Fibroblast of skin of back (primary cell): ENCODE results near the gene FKBP8. TPM values are rescaled to one million over a fixed set of nuclear protein-coding genes. Genes with fewer than 3 reads are reported as not detected.
"Not testable (repeated sequence)": the region's sequence is repeated elsewhere in the genome, so short reads cannot be mapped to it uniquely, and the experiment has no call there.

Experiments used
- DNase-seq: peaks from one replicate; pipeline ENCODE4 v3.0.0-alpha.2; 2013
- polyA plus RNA-seq, 2 experiments: library from polyadenylated mRNA; unstranded; fragments of 120-200 nt; gene quantifications; one replicate each; pipeline ENCODE4 v1.2.1, GENCODE V29; 2013; ENCODE audit not compliant: insufficient read length in 2 of 2

FKBP8 gene
- 231 TPM for polyA plus RNA-seq (2013, experiment 1 of 2; ENCODE audit: insufficient read length)
- polyA plus RNA-seq (2013, experiment 2 of 2; ENCODE audit: insufficient read length): 237 TPM

GRCh38 chr19:18542941-18543813, at the start of gene FKBP8:
FKBP8 (minus strand) TSS chr19:18543573; CDS start chr19:18541970, 1,603 bp downstream.
- peak; percentile 83 for DNase-seq

- DNase-seq: not testable (repeated sequence)
Measured at GRCh38 chr19:18592732-18593131, 49.4 kb upstream of the FKBP8 start.

GRCh38 chr19:18591735-18592385, 48.5 kb upstream of the FKBP8 start:
- DNase-seq: peak; percentile 19

GRCh38 chr19:18590273-18591272, 47.2 kb upstream of the FKBP8 start:
- DNase-seq: peak; percentile 83

- peak; percentile 69 for DNase-seq
Measured at GRCh38 chr19:18589380-18590272, 46.3 kb upstream of the FKBP8 start.

- peak; percentile 79 for DNase-seq
Measured at GRCh38 chr19:18588611-18589379, 45.4 kb upstream of the FKBP8 start, which contains the start of gene REX1BD. REX1BD (plus strand) TSS chr19:18588798; CDS start chr19:18588802, 4 bp downstream.

- DNase-seq: no peak
Measured at GRCh38 chr19:18587962-18588610, 44.7 kb upstream of the FKBP8 start.

GRCh38 chr19:18587561-18587960, 44.2 kb upstream of the FKBP8 start:
- DNase-seq: no peak

GRCh38 chr19:18586306-18586705, 42.9 kb upstream of the FKBP8 start:
- DNase-seq: no peak

- DNase-seq: no peak
Measured at GRCh38 chr19:18580311-18580710, 36.9 kb upstream of the FKBP8 start.

- DNase-seq: no peak
Measured at GRCh38 chr19:18577365-18577914, 34.1 kb upstream of the FKBP8 start.

GRCh38 chr19:18576383-18576782, 33.0 kb upstream of the FKBP8 start:
- no peak for DNase-seq

- DNase-seq: no peak
Measured at GRCh38 chr19:18574691-18575291, 31.4 kb upstream of the FKBP8 start.

GRCh38 chr19:18571564-18572344, 28.4 kb upstream of the FKBP8 start, which contains the start of gene UBA52:
UBA52 (plus strand) TSS chr19:18571857; CDS start chr19:18573301, 1,444 bp downstream.
- peak; percentile 96 for DNase-seq

- no peak for DNase-seq
Measured at GRCh38 chr19:18568367-18568766, 25.0 kb upstream of the FKBP8 start.

GRCh38 chr19:18566953-18567352, 23.6 kb upstream of the FKBP8 start:
- DNase-seq: no peak

GRCh38 chr19:18562086-18562485, 18.7 kb upstream of the FKBP8 start:
- DNase-seq: no peak

GRCh38 chr19:18559685-18560084, 16.3 kb upstream of the FKBP8 start:
- DNase-seq: no peak
